DOHH2 (cell line): ENCODE data around the gene IGFALS.

Experiments
- H3F3A ChIP-seq: fragments of 200-600 bp; sonication (generic), shearing (Covaris generic); 2 replicates; pipeline ENCODE4 v1.6.0; 2016; ENCODE audit warnings: antibody characterized with exemption, mild to moderate bottlenecking; ENCODE audit not compliant: control insufficient read depth, insufficient read depth
- H3K27ac ChIP-seq: fragments of 200-600 bp; sonication (generic); 2 replicates; pipeline ENCODE4 v1.5.1; 2014; ENCODE audit warnings: low read depth, mild to moderate bottlenecking, low read length, moderate library complexity
- H3K27me3 ChIP-seq: fragments of 200-600 bp; sonication (generic); 2 replicates; pipeline ENCODE4 v1.6.1; 2014; ENCODE audit warnings: mild to moderate bottlenecking, low read length, mixed read lengths; ENCODE audit not compliant: control insufficient read depth
- H3K36me3 ChIP-seq: fragments of 200-600 bp; sonication (generic); 2 replicates; pipeline ENCODE4 v1.6.1; 2014; ENCODE audit warnings: mild to moderate bottlenecking, low read length, moderate library complexity, mixed read lengths; ENCODE audit not compliant: control insufficient read depth
- H3K4me1 ChIP-seq: fragments of 200-600 bp; sonication (generic); 2 replicates; pipeline ENCODE4 v1.6.1; 2014; ENCODE audit warnings: mild to moderate bottlenecking, low read length, mixed read lengths; ENCODE audit not compliant: control insufficient read depth
- H3K4me2 ChIP-seq: fragments of 200-600 bp; sonication (generic); 2 replicates; pipeline ENCODE4 v1.6.0; 2014; ENCODE audit warnings: mild to moderate bottlenecking, low read length, moderate library complexity
- H3K4me3 ChIP-seq: fragments of 200-600 bp; sonication (generic); 2 replicates; pipeline ENCODE4 v1.5.1; 2014; ENCODE audit warnings: mild to moderate bottlenecking, low read length, mixed read lengths
- H3K79me2 ChIP-seq: fragments of 200-600 bp; sonication (generic); 2 replicates; pipeline ENCODE4 v1.6.1; 2014; ENCODE audit warnings: mild to moderate bottlenecking, low read length, mixed read lengths; ENCODE audit not compliant: control insufficient read depth
- H3K9me2 ChIP-seq: fragments of 200-600 bp; sonication (generic); replicated peaks from 2 replicates; pipeline ENCODE4 v1.6.1; 2014; ENCODE audit warnings: mild to moderate bottlenecking, low read length, mixed read lengths; ENCODE audit not compliant: control insufficient read depth
- H3K9me3 ChIP-seq: fragments of 200-600 bp; sonication (generic); 2 replicates; pipeline ENCODE4 v1.6.1; 2014; ENCODE audit warnings: antibody characterized with exemption, low read length, mixed read lengths; ENCODE audit not compliant: control insufficient read depth, insufficient read depth
- H4K20me1 ChIP-seq: fragments of 200-600 bp; sonication (generic); 2 replicates; pipeline ENCODE4 v1.6.0; 2014; ENCODE audit warnings: low read depth, mild to moderate bottlenecking, antibody characterized with exemption, low read length, moderate library complexity; ENCODE audit not compliant: control insufficient read depth, insufficient read depth
- CTCF ChIP-seq: fragments of 200-600 bp; sonication (generic); IDR thresholded peaks from one replicate; pipeline ENCODE4 v1.5.1; 2014; ENCODE audit warnings: antibody characterized with exemption, mild to moderate bottlenecking, low read depth, low read length; ENCODE audit not compliant: poor library complexity, severe bottlenecking
- EZH2phosphoT487 ChIP-seq: fragments of 200-600 bp; sonication (generic); IDR thresholded peaks from 2 replicates; pipeline ENCODE4 v1.6.1; 2017; ENCODE audit warnings: borderline replicate concordance, mild to moderate bottlenecking, antibody characterized with exemption, low read length, moderate library complexity, mixed read lengths

The IGFALS gene

DNA sequence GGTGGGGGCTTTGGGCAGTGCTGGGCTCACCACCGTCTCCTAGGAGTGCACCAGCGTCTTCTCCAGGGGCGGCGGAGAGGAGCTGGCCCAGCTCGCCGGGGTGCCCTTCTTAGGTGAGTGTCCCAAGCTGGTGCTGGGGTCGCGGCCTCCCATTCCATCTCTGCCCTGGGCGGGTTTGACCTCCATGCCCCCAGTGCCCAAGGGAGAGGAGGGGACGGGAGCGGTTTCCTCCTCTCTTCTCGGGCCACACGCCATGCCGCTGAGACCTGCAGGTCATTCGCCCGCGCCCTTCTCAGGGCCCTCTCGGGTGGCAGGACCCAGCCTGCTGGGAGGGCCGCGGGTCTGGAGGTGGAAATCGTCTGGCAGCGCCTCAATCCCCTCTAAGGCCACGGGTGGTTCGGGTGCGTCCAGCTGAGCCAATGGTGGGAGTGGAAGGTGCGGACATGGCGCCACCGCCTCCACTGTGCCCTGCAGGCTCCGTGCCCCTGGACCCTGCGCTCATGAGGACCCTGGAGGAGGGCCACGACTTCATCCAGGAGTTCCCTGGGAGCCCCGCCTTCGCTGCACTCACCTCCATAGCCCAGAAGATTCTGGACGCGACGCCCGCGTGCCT is 5.3 kb downstream of the IGFALS start:
- no peaks in the 10 kb centered on the region for H3K9me3 ChIP-seq
- H4K20me1 ChIP-seq: 0 out of 2 replicates have a peak, but pooled peaks cover 5% of the 10 kb centered on the region
- H3K27me3 ChIP-seq: no peaks in the 10 kb centered on the region
- H3K4me1 ChIP-seq: peaks cover 7% of the 10 kb centered on the region
- no peaks in the 10 kb centered on the region for H3F3A ChIP-seq
- H3K36me3 ChIP-seq: peaks cover 22% of the 10 kb centered on the region
- TF ChIP-seq CTCF (no peak), EZH2phosphoT487 (no peak)
- peaks cover 47% of the 10 kb centered on the region for H3K79me2 ChIP-seq
- no peak overlapping the region for H3K4me3 ChIP-seq
- no peak overlapping the region for H3K4me2 ChIP-seq
- H3K27ac ChIP-seq: no peak overlapping the region
- no peaks in the 10 kb centered on the region for H3K9me2 ChIP-seq

DNA sequence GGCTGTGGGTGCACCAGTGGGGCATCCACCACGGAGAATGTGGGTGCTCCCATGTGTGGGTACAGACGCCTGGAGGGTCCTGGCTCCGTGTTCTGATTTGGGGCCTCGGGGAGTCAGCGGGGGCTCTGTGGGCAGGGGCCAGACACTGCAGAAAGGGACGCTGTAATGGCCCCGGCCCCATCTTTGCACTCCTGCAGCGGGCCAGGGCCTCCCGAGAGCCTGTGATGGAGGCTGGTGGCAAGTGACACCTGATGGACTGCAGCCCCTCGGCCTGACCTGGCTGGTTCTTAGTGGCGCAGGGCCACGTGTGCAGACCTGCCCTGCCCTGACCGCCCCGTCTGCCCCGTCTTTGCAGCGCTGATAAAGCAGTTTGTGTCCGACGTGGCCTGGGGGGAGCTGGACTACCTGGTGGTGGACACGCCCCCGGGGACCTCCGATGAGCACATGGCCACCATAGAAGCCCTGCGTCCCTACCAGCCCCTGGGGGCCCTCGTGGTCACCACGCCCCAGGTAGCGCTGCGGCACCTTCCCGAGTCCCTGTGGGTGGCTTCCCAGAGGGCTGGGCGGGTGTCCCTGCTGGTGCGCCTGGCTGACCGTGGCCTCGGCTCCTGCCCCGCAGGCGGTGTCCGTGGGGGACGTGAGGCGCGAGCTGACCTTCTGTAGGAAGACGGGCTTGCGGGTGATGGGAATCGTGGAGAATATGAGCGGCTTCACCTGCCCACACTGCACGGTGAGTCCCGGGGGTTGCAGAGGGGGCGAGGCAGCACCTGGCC is 6.0 kb downstream of the IGFALS start:
- no peaks in the 10 kb centered on the region for H3K9me3 ChIP-seq
- peaks cover 7% of the 10 kb centered on the region for H3K4me1 ChIP-seq
- H4K20me1 ChIP-seq: 0 out of 2 replicates have a peak, but pooled peaks cover 5% of the 10 kb centered on the region
- H3K27me3 ChIP-seq: no peaks in the 10 kb centered on the region
- no peak for TF ChIP-seq EZH2phosphoT487
- TF ChIP-seq CTCF: no peak
- no peak overlapping the region for H3K27ac ChIP-seq
- H3K36me3 ChIP-seq: peaks cover 22% of the 10 kb centered on the region
- no peak overlapping the region for H3K4me3 ChIP-seq
- no peaks in the 10 kb centered on the region for H3F3A ChIP-seq
- no peak overlapping the region for H3K4me2 ChIP-seq
- H3K9me2 ChIP-seq: no peaks in the 10 kb centered on the region
- H3K79me2 ChIP-seq: peaks cover 51% of the 10 kb centered on the region

DNA sequence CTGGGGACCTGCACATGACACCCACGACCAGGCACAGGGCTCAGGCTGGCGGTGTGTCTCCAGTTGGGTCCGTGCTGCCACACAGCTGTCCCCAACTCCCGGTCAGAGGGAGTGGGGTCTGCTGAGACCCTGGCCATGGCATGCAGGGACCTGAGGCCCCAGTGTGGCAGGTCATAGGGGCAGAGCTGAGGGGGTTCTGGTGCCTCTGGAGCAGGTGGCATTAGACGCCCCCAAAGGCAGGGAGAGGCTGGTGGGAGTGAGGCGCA is 6.5 kb downstream of the IGFALS start:
- peaks cover 22% of the 10 kb centered on the region for H3K36me3 ChIP-seq
- no peaks in the 10 kb centered on the region for H3K9me2 ChIP-seq

More for the DNA sequence above, 6.5 kb downstream of the IGFALS start:
- H3F3A ChIP-seq: no peaks in the 10 kb centered on the region
- peaks cover 7% of the 10 kb centered on the region for H3K4me1 ChIP-seq
- no peaks in the 10 kb centered on the region for H3K27me3 ChIP-seq
- no peak overlapping the region for H3K4me3 ChIP-seq
- H3K79me2 ChIP-seq: peaks cover 52% of the 10 kb centered on the region
- H4K20me1 ChIP-seq: 0 out of 2 replicates have a peak, but pooled peaks cover 5% of the 10 kb centered on the region
- H3K27ac ChIP-seq: no peak overlapping the region
- H3K9me3 ChIP-seq: no peaks in the 10 kb centered on the region
- TF ChIP-seq CTCF: no peak
- no peak for TF ChIP-seq EZH2phosphoT487
- H3K4me2 ChIP-seq: no peak overlapping the region
